ENCODE data around the gene DAAM2.

Gene DAAM2

GRCh38 chr6:39925191-39925930 lies 133.2 kb downstream of the DAAM2 start:
- H3K36me3 ChIP-seq (ENCODE audit: control insufficient read depth, insufficient read depth, low read length): peaks cover 7% of the 10 kb centered on the region

GRCh38 chr6:39925931-39926290 lies 133.7 kb downstream of the DAAM2 start:
- peaks cover 7% of the 10 kb centered on the region for H3K36me3 ChIP-seq (ENCODE audit: control insufficient read depth, insufficient read depth, low read length)
- no peaks in the 10 kb centered on the region for H3K4me1 ChIP-seq (ENCODE audit: control insufficient read depth, insufficient read depth, low read length)
- no peak overlapping the region for H3K4me3 ChIP-seq (ENCODE audit: low read length)
- H3K9ac ChIP-seq (ENCODE audit: low read length): no peak overlapping the region
- H3K27ac ChIP-seq (ENCODE audit: low read depth, low read length): no peak overlapping the region
- no peaks in the 10 kb centered on the region for H3K27me3 ChIP-seq (ENCODE audit: control insufficient read depth, insufficient read depth, low read length)

More at GRCh38 chr6:39925191-39925930, 133.2 kb downstream of the DAAM2 start:
- Histone ChIP-seq H3K9ac (ENCODE audit: low read length) (no peak overlapping the region), H3K4me1 (ENCODE audit: control insufficient read depth, insufficient read depth, low read length) (no peaks in the 10 kb centered on the region), H3K27me3 (ENCODE audit: control insufficient read depth, insufficient read depth, low read length) (no peaks in the 10 kb centered on the region), H3K4me3 (ENCODE audit: low read length) (no peak overlapping the region), H3K27ac (ENCODE audit: low read depth, low read length) (no peak overlapping the region)

- peaks cover 7% of the 10 kb centered on the region for H3K36me3 ChIP-seq (ENCODE audit: control insufficient read depth, insufficient read depth, low read length)
- H3K4me3 ChIP-seq (ENCODE audit: low read length): no peak overlapping the region
- no peak overlapping the region for H3K27ac ChIP-seq (ENCODE audit: low read depth, low read length)
- no peak overlapping the region for H3K9ac ChIP-seq (ENCODE audit: low read length)
- no peaks in the 10 kb centered on the region for H3K27me3 ChIP-seq (ENCODE audit: control insufficient read depth, insufficient read depth, low read length)
- no peaks in the 10 kb centered on the region for H3K4me1 ChIP-seq (ENCODE audit: control insufficient read depth, insufficient read depth, low read length)
Measured at GRCh38 chr6:39926668-39927067, 134.5 kb downstream of the DAAM2 start.

- no peak overlapping the region for H3K4me3 ChIP-seq (ENCODE audit: low read length)
- H3K4me1 ChIP-seq (ENCODE audit: control insufficient read depth, insufficient read depth, low read length): no peaks in the 10 kb centered on the region
- H3K27me3 ChIP-seq (ENCODE audit: control insufficient read depth, insufficient read depth, low read length): no peaks in the 10 kb centered on the region
- peaks cover 7% of the 10 kb centered on the region for H3K36me3 ChIP-seq (ENCODE audit: control insufficient read depth, insufficient read depth, low read length)
- H3K27ac ChIP-seq (ENCODE audit: low read depth, low read length): no peak overlapping the region
- H3K9ac ChIP-seq (ENCODE audit: low read length): no peak overlapping the region
Measured at GRCh38 chr6:39927159-39927558, 135.0 kb downstream of the DAAM2 start.

GRCh38 chr6:39929039-39929732 lies 137.0 kb downstream of the DAAM2 start:
- Histone ChIP-seq H3K27me3 (ENCODE audit: control insufficient read depth, insufficient read depth, low read length) (no peaks in the 10 kb centered on the region), H3K9ac (ENCODE audit: low read length) (no peak overlapping the region), H3K4me3 (ENCODE audit: low read length) (no peak overlapping the region), H3K27ac (ENCODE audit: low read depth, low read length) (no peak overlapping the region), H3K4me1 (ENCODE audit: control insufficient read depth, insufficient read depth, low read length) (peaks cover 5% of the 10 kb centered on the region), H3K36me3 (ENCODE audit: control insufficient read depth, insufficient read depth, low read length) (peaks cover 7% of the 10 kb centered on the region)

DNA sequence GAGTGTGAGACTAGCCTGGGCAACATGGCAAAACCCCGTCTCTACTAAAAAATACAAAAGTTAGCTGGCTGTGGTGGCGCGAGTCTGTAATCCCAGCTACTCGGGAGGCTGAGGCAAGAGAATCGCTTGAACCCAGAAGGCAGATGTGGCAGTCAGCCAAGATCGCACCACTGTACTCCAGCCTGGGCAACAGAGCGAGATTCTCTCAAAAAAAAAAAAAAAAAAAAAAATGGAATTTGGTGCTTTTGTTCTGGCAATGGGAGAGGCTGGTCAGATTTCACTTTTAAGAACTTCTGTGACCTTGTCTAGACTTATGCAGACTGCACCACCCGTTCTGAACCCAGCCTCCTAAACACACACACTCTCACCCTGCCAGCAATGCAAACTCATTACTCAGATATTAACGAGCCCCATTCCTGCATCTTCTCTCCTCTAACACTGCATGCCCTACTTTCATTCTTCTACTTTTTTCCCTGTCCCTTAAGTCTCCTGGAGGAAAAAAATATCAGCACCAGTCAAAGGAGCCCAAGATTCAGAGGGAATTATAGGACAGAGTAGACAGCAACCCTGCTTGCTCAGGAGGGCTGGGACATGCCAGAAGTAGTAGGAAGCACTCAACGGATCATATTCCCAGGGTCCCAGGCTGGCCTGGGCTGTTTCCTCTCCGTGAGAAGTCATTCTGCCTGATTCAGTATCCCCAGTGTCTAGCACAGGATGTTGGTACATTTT lies 137.7 kb downstream of the DAAM2 start:
- no peak overlapping the region for H3K4me3 ChIP-seq (ENCODE audit: low read length)
- no peak overlapping the region for H3K9ac ChIP-seq (ENCODE audit: low read length)
- peaks cover 6% of the 10 kb centered on the region for H3K36me3 ChIP-seq (ENCODE audit: control insufficient read depth, insufficient read depth, low read length)
- no peak overlapping the region for H3K27ac ChIP-seq (ENCODE audit: low read depth, low read length)
- H3K4me1 ChIP-seq (ENCODE audit: control insufficient read depth, insufficient read depth, low read length): peaks cover 8% of the 10 kb centered on the region
- H3K27me3 ChIP-seq (ENCODE audit: control insufficient read depth, insufficient read depth, low read length): no peaks in the 10 kb centered on the region

- no peaks in the 10 kb centered on the region for H3K36me3 ChIP-seq (ENCODE audit: control insufficient read depth, insufficient read depth, low read length)
- no peaks in the 10 kb centered on the region for H3K27me3 ChIP-seq (ENCODE audit: control insufficient read depth, insufficient read depth, low read length)
- H3K9ac ChIP-seq (ENCODE audit: low read length): no peak overlapping the region
- no peak overlapping the region for H3K27ac ChIP-seq (ENCODE audit: low read depth, low read length)
- peaks cover 8% of the 10 kb centered on the region for H3K4me1 ChIP-seq (ENCODE audit: control insufficient read depth, insufficient read depth, low read length)
- no peak overlapping the region for H3K4me3 ChIP-seq (ENCODE audit: low read length)
Measured at GRCh38 chr6:39930540-39930939, 138.4 kb downstream of the DAAM2 start.

- H3K4me1 ChIP-seq (ENCODE audit: control insufficient read depth, insufficient read depth, low read length): peaks cover 8% of the 10 kb centered on the region
- H3K9ac ChIP-seq (ENCODE audit: low read length): no peak overlapping the region
- H3K4me3 ChIP-seq (ENCODE audit: low read length): no peak overlapping the region
- no peak overlapping the region for H3K27ac ChIP-seq (ENCODE audit: low read depth, low read length)
- no peaks in the 10 kb centered on the region for H3K36me3 ChIP-seq (ENCODE audit: control insufficient read depth, insufficient read depth, low read length)
- no peaks in the 10 kb centered on the region for H3K27me3 ChIP-seq (ENCODE audit: control insufficient read depth, insufficient read depth, low read length)
Measured at GRCh38 chr6:39931607-39932006, 139.4 kb downstream of the DAAM2 start.

DNA sequence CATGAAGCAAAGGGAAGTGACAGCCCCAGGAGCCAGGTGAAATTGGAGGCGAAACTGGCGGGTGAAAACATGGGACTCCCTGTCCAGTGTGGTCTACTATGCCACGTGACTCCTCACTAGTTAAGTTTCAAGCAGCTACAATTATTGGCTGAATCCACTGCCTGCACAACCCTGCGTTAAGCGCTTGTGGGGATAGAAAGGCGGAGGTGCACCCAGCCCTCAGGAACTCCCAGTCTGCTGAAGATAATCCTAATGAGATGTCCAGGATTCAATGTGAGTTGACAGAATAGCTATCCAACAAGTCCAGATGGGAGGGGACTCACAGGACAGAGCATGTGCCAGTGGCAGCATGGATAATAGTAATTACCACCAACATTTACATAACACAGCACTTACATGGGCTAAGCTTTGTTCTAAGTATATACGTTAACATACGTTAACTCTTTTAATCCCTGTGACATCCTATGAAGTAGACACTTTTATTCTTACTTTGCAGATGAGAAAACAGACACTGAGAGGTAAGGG lies 140.3 kb downstream of the DAAM2 start:
- Histone ChIP-seq H3K4me1 (ENCODE audit: control insufficient read depth, insufficient read depth, low read length) (peaks cover 8% of the 10 kb centered on the region), H3K4me3 (ENCODE audit: low read length) (no peak overlapping the region), H3K27me3 (ENCODE audit: control insufficient read depth, insufficient read depth, low read length) (no peaks in the 10 kb centered on the region), H3K27ac (ENCODE audit: low read depth, low read length) (no peak overlapping the region), H3K36me3 (ENCODE audit: control insufficient read depth, insufficient read depth, low read length) (no peaks in the 10 kb centered on the region), H3K9ac (ENCODE audit: low read length) (no peak overlapping the region)

GRCh38 chr6:39933669-39934130 lies 141.5 kb downstream of the DAAM2 start:
- Histone ChIP-seq H3K4me3 (ENCODE audit: low read length) (peak overlapping the region; percentile 65), H3K4me1 (ENCODE audit: control insufficient read depth, insufficient read depth, low read length) (peaks cover 8% of the 10 kb centered on the region), H3K27ac (ENCODE audit: low read depth, low read length) (peak overlapping the region; percentile 27), H3K9ac (ENCODE audit: low read length) (peak overlapping the region; percentile 58), H3K27me3 (ENCODE audit: control insufficient read depth, insufficient read depth, low read length) (no peaks in the 10 kb centered on the region), H3K36me3 (ENCODE audit: control insufficient read depth, insufficient read depth, low read length) (no peaks in the 10 kb centered on the region)

GRCh38 chr6:39934131-39934757 lies 142.1 kb downstream of the DAAM2 start, which contains the start of gene MOCS1:
Gene MOCS1, minus strand, starts transcription at chr6:39934462. Its CDS starts 45 bp downstream, at chr6:39934417.
- Histone ChIP-seq H3K4me1 (ENCODE audit: control insufficient read depth, insufficient read depth, low read length) (peaks cover 8% of the 10 kb centered on the region), H3K4me3 (ENCODE audit: low read length) (peak within 1 kb of the TSS; percentile 65), H3K27me3 (ENCODE audit: control insufficient read depth, insufficient read depth, low read length) (no peaks in the 10 kb centered on the region), H3K9ac (ENCODE audit: low read length) (peak within 1 kb of the TSS; percentile 58), H3K36me3 (ENCODE audit: control insufficient read depth, insufficient read depth, low read length) (no peaks in the 10 kb centered on the region), H3K27ac (ENCODE audit: low read depth, low read length) (peak within 1 kb of the TSS; percentile 27)

DNA sequence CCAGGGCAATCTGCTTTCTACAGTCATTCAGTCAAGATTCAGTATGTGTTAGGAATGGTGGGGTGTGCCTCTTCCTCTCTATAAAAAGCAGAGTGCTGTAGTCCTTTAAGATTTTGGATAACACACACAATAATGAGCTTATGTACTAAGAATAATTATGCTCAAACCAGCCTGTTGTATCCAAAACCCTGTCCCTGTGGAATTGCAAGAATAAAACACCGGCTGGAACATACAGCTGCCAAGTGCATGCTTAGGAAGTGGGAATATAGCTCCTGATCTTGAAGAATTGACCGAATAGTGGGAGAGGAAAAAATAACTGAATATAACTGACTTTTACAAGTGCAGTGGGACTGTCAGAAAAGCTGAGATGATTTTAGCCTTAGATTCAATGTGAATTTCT lies 143.1 kb downstream of the DAAM2 start:
- Histone ChIP-seq H3K4me1 (ENCODE audit: control insufficient read depth, insufficient read depth, low read length) (peaks cover 8% of the 10 kb centered on the region), H3K4me3 (ENCODE audit: low read length) (no peak overlapping the region), H3K36me3 (ENCODE audit: control insufficient read depth, insufficient read depth, low read length) (no peaks in the 10 kb centered on the region), H3K9ac (ENCODE audit: low read length) (no peak overlapping the region), H3K27me3 (ENCODE audit: control insufficient read depth, insufficient read depth, low read length) (no peaks in the 10 kb centered on the region), H3K27ac (ENCODE audit: low read depth, low read length) (no peak overlapping the region)

Measured in rectal smooth muscle tissue (tissue), 1 donor.